IPS-NIHi7 (cell line): ENCODE results near the gene MADCAM1.
"Not testable (repeated sequence)": the region's sequence is repeated elsewhere in the genome, so short reads cannot be mapped to it uniquely, and the experiment has no call there.

ENCODE experiments used
- DNase-seq: peaks from one replicate; pipeline ENCODE4 v3.0.0; 2012; ENCODE audit warnings: mixed read lengths; ENCODE audit errors: extremely low spot score

The MADCAM1 gene

DNA sequence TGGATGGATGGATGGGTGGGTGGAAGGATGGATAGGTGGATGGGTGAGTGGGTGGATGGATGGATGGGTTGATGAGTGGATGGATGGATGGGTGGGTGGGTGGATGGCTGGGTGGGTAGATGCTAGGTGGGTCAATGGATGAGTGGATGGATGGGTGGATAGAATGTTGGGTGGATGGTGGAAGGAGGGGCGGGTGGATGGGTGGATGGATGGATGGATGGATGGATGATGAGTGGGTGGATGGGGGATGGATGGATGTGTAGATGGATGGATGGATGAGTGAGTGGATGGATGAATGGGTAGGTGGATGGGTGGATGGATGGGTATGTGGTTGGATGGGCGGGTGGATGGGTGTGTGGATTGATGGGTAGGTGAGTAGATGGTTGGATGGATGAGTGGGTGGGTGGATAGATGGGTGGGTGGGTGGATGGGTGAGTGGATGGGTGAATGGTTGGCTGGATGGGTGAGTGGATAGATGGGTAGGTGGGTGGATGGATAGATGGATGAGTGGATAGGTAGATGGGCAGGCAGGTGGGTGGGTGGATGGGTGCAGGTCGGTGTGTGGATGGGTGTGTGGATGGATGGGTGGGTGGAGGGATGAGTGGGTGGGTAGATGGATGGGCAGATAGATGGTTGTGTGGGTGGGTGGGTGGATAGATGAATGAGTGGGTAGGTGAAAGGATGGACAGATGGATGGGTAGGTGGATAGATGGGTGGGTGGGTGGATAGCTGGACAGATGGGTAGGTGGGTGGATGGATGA is 31.1 kb upstream of the MADCAM1 start:
- DNase-seq = no peak

DNA sequence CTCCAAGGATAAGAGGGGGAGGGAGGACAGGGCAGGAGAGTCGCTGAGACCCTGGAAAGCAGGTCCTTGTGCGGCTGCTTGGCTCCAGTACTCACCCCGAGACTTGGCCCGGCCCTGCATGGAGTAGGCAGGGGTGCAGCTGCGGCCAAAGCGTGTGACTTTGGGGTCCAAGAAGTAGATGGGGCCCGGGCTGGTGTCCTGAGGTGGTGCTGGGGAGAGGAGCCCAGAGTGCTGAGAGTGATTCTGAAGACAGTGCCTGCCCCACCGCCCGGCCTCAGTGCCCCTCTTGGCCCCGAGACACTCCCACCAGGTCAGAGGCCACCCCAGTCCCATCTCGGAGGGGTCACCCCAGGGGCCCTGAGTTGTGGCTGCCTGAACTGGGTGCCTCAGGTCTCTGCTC is 28.7 kb upstream of the MADCAM1 start:
- DNase-seq = no peak

DNA sequence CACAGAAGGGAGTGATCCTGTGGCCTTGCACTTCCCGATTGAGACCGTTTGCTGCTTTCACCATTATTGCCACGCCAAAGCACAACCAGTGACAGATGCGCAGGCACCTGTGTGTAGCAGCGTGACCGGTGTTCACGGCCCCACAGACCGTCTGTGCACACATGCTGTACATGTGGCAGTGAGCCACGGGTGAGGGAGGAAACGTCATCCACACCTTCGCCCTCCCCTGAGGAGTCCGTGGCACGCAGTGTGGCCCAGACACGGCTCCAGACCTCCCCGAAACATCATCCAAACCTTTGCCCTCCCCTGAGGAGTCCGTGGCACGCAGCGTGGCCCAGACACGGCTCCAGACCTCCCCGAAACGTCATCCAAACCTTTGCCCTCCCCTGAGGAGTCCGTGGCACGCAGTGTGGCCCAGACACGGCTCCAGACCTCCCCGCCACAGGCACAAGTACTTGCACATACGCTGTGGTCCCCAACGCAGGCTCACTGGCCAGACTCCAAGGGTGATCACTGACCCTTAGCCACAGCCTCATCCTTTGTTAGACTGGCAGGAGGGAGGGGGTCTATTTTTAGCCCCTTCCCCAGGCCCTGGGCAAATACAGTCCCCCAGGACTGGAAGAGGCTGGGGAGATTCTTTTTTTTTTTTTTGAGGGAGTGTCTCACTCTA is 27.6 kb upstream of the MADCAM1 start:
- DNase-seq = no peak

DNA sequence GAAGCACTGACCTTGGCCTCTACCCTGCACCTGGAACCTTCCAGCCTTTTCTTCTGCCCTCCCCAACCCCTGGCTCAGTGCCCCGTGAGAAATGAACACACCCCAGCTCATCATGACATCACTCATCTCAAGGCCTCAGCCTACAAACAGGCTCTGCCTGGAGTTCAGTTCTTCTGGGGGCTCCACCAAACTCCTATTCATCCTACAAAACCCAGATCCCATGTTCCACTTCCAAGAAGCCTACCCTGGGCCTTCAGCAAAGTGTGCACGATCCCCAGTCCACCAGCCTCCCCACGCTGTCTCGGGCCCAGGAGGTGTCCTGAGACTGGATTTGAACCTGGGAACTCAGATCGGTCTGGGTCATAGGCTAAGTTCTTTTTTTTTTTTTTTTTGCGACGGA is 26.5 kb upstream of the MADCAM1 start:
- DNase-seq = no peak

DNA sequence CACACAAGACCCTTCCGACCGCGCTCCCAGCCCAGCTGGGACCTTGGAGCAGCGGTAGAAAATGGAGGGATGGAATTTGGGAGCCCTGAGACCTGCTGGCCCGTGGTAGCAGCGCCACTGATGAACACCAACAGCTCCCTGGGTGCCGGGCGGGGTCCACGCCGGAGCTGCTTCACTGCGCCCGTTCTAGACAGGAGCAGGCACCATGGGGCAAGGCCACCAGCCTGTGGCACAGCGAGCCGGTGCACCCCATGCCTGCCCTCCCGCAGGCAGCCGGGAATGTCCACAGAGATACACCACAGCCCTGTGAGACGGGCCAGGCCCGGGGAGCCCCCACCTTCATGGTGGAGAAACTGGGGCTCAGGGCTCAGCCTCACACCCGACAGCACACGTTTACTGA is 25.6 kb upstream of the MADCAM1 start:
- DNase-seq = no peak

DNA sequence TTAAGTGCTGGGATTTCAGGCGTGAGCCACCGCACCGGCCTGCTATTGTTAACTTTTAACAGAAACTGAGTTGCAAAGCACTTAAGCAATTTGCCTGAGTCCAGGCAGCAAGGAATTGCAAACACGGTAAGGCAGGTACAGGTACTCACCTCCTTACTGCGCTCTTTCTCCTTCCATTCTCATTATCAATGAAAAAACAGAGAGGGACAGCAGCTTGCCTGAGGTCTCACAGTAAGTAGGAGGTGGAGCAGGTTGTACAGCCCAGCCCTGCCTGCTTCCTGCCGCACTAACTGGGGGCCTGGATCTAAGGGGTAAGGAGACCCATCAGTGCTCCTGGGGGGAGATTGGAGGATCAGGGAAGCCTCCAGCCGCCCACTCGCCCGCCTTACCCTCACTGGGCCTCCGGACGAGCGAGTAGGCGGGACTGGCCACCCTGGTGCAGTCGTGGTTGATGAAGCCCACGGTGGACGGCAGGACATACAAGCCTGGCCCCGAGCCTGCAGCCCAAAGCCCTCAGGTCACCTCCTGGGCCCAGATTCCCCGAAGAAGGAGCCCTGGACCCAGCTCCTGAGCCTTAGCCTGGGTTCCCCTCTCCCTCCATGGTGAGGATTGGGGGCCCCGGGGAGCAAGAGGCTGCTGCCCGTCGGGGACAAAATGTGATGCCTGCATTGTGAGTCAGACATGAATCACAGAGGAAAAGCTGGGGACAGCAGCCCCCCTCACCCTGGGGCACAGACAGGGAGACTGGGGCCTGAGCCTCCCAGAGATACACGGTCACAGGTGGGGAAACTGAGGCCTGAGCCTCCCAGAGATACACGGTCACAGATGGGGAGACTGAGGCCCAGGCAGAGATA is 24.1 kb upstream of the MADCAM1 start:
- DNase-seq = no peak

DNA sequence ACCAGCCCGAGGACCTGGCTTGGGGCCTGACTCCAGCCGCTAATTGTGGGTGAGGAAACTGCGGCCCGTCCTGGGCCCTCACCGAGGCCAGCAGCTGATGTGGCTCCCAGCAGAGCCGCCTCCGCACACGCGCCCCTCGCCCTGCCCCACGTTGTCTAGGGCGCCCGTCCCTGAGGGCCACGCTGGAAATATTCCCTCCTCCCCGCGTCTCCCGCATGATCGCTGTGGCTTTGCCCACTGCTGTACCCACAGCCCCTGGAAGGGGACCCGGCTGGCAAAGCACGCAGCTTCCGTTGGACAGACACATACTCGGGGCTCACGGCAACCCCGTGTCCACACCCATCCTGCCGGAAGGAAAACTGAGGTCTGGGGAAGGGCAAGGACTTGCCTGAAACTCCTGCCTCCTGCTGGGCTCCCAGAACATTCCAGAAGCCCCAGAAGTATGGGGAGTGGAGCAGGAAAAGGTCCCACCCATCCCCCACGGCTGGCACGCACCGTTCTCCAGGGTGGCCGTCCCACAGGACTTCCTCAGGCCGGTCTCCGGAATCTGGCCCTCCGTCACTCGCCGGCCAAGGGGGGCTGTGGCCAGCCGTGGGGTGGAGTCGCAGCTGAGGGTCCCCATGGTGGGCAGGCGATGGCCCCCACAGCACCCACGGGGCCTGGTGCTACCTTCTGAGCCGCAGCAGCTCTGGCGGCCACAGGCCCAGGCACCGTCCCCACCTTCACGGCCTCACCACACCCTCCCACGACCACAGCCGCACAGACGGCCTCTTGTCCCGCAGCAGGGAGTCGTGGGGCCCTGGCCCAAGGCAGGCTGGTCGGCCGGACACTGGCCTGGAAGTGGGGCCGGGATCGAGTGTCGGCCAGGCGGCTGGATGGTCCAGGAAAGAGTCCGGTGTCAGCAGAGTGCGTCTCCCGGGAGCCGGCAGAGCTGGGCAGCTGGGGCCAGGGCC is 21.9 kb upstream of the MADCAM1 start:
- DNase-seq = no peak

DNA sequence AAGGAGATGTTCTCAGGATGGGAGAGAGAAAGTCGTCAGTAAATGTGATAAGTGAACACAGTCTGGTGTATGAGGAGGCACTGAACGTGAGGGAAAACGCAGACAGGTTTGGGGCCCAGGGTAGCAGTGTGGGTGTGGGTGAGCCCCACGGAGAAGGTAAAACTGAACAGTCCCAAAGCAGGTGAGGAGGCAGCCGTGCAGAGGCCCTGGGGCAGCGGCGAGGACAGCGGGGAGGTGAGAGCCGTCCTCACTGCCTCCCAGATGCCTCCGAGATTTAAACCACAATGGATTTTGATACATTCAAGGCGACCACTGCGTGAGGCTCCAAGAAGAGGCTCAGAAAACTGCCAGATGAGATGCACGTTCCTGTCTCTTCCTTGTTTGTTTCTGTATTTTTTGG is 20.9 kb upstream of the MADCAM1 start:
- no peak for DNase-seq

DNA sequence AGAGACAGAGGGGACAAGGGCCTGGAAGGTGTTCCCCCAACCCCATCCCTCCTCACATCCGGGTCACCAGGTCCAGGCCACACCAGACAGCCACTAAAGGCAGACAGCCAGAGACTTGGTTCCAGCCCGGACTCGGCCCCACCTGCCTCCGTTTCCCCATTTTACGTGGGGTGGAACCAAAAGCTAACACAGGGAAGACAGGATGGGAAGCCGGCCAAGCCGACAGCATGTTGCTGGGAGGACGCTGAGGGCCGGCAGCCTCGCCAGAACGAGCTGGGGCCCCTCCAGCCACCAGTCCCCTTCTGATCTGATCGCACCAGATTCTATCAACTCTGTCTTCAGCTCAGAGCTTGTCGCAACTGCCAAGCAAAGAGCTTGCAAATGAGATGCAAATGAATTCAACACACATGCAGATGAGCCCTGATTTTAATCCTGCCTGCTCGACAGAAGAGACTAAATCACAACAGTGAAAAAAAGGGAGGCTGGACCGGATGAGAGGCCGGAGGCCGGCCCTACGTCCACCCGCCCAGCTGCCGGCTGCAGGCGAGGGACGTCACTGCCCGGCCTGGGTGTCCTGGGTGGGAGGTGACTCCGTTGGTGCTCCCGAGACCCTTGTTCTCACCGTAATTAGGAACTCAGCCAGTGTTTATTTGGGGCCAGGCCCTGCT is 17.9 kb upstream of the MADCAM1 start:
- DNase-seq = no peak

DNA sequence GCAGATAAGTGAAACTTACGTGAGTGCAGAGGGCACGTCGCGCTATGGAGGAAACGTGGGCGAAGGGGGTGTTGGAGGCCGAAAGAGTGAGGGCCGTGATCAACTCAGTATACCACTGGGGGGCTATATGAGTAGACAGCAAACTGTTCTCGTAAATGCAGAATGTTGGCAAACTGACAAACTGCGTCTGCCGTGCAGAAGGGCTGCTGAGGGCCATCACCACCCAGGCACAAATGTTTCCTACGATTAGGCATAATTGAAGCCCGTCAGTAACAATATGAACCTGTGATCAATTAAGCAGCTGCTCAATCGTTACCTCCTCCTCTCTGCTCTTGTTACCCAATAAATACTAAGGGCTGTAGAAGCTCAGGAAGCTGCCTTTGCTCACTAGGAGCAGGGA is 17.3 kb upstream of the MADCAM1 start:
- no peak for DNase-seq

DNA sequence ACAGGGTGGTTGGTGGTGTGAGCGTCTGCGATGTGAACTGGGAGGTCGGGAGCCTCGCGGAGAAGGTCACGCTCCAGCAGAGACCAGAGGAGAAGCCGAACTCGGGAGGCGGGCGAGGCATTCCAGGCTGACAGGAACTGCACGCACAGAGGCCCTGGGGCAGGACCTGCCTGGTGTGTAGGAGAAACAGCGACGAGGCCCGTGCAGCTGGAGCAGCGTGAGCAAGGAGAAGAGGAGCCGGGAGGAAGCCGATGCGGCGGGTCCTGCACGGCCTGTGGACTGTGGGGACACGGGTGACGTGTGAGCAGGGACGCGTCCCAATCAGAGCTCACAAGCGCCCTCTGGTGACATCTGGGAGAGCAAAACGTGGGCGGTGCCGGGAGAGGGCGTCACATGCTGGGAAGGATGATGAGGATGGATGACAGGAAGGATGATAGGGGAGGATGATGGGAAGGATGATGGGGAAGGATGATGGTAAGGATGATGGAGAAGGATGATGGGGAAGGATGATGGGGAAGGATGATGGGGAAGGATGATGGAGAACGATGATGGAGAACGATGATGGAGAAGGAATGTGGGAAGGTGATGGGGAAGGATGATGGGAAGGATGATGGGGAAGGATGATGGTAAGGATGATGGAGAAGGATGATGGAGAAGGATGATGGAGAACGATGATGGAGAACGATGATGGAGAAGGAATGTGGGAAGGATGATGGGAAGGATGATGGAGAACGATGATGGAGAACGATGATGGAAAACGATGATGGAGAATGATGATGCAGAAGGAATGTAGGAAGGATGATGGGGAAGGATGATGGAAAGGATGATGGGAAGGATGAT is 16.1 kb upstream of the MADCAM1 start:
- peak; percentile 87 for DNase-seq

DNA sequence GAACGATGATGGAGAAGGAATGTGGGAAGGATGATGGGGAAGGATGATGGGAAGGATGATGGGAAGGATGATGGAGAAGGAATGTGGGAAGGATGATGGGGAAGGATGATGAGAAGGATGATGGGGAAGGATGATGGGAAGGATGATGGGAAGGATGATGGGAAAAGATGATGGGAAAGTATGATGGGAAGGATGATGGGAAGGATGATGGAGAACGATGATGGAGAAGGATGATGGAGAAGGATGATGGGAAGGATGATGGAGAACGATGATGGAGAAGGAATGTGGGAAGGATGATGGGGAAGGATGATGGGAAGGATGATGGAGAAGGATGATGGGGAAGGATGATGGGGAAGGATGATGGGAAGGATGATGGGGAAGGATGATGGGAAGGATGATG is 15.2 kb upstream of the MADCAM1 start:
- not testable (repeated sequence) for DNase-seq

DNA sequence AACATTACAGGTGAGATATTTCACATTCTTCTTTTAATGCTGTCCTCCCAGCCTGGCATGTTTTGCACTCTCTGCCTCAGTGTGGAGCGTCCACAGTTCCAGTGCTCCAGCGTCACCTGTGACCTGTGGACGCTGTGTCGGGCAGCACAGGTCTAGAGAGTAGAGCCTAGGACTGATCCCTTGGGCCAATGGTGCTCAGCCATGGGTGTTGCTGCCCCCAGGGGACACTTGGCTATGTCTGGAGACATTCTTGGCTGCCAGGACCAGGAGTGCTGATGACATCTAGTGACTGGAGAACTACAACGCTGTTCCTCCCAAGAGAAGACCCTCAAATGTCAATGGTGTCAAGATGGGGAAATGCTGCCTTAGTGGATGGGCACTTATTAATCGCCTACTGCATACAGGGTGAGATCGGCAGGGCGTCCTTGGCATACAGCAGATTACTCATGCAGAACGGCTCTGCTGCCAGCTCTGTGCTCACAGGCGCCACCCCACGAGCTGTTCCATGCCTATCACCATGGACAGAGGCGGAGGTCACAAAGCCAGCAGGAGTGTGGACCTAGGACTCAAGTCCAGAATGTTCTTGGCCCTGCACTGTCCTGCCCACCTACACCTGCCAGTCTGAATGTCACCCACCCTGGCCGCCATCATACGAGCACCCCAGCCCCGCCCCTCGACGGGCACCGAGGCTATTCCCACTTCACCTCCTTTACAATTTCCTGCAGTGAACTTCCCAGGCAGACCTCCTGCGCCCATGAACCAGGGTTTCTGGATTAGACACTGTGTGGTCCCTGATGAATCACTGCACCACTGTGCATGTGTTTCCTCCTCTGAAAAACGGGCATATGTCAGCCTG is 13.9 kb upstream of the MADCAM1 start:
- DNase-seq = peak; percentile 58

DNA sequence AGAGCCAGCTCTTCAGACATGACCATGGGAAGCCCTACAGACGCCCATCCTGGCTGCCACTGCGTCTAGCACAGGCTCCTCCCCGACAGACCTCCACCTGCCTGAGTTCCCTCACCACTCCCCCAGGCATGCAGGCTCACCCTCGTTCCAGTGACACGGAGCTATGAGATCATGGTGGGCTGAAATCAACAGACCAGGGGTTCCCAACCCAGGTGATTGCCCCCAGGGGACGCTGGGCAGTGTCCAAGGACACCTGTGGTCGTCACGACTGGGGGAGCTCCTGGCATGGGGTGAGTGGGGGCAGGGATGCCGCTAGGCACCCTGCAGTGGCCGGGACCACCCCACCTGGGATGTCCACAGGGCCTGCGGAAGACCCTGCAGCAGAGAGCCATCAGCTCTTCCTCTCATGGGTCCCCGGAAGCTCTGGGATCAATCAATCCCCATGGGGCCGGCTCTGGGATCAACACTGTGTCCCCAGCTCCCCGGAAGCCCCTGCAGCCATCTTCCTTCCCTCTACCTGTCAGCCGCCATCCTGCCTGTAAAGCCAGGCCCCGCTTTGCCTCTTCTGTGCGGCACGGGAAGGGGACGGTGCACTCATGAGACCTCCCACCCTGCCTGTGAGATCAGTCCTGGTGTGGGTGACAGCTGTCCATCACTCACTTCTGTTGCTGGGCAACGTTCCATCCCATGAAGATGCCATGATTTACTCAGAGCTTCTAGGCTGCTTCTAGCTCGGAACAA is 12.8 kb upstream of the MADCAM1 start:
- no peak for DNase-seq

DNA sequence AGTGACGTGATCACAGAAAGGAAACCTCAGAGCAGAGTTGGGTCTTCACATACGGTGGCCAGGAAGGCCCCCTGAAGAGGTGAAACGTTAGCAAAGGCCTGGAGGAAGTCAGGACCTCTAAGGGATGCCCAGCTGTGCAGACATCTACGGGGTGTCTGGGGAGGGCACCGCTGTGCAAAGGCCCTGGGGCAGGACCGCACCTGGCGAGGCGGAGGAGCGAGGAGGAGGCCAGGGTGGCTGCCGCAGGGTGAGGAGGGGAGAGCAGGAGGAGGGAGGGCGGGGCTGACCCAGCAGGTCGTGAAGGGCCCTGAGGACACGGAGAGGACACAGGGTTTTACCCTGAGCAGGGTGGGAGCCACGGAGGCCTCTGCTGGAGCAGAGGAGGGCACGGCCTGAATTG is 11.8 kb upstream of the MADCAM1 start:
- no peak for DNase-seq

DNA sequence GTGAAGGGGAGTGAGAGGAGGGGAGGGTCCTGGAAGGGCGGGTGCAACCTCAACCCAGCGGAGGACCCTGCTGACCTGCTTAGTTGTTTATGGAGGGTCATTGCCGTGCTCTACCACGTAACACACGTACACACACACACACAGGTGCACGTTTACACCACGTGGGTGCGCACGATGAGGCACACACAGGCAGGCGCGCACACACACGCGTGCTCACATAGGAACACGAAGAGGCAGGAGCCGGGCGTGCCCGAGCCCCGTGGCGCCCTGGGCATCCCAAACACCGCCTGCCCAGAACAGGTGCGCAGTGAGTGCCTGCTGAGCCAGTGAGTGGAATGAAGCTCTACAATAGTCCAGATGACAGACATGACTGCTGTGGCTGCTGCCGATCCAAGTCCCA is 11.2 kb upstream of the MADCAM1 start:
- no peak for DNase-seq

DNA sequence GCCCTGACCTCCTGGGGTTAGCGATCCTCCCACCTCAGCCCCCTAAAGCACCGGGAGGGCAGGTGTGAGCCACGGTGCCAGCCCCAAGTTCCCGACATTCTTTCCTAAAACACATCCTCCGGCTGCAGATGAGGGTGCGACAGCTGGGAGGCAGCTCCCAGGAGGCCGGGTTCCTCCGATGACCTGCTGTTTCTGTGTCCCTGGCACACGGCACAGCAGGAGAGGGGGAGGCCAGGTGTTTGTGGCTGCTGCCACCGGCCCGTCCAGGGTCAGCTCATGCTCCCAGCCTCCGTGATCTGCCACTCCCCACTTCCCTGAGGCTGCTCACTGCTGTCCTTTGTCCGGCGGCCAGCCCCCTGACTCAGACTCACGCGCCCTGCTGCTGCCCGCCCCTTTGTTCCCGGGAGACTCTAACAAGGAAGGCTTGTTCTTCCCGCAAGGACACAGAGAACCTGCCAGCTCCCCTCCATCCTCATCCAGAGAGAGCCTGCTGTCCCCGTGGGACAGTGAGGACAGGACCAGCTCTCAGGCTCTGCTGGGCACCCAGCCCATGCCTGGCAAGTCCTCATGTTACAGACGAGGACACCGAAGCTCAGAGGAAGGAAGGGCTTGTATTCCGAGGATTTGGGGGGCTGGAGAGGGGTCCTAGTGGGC is 10.6 kb upstream of the MADCAM1 start:
- DNase-seq = no peak
